H1 (cell line): ENCODE results near the gene OXSR1. TPM values are rescaled to one million over a fixed set of nuclear protein-coding genes. Genes with fewer than 3 reads are reported as not detected.

Source experiments
- ASH2L ChIP-seq: fragments of 200-600, 300-600 bp; sonication (generic); IDR thresholded peaks from one replicate; pipeline ENCODE4 v1.7.1; 2017; ENCODE audit warnings: low read length
- CBX5 ChIP-seq: fragments of 300-800, 300-1000 bp; sonication (generic); IDR thresholded peaks from 2 replicates; pipeline ENCODE4 v1.7.1; 2016; ENCODE audit warnings: antibody characterized with exemption, low read length, low read depth
- CEBPB ChIP-seq: IDR thresholded peaks from 2 replicates; pipeline ENCODE4 v1.6.1; 2012; ENCODE audit warnings: low read depth, low read length
- CTCF ChIP-seq, 3 experiments: IDR thresholded peaks; 1 replicate in 2 of 3; 2 replicates in 1 of 3; pipeline versions ENCODE4 v1.5.1 to v1.6.1; 2011; ENCODE audit warnings: low read length in 3 of 3, mild to moderate bottlenecking in 3 of 3, inconsistent platforms in 2 of 3, low read depth in 1 of 3, moderate library complexity in 1 of 3; ENCODE audit not compliant: insufficient read depth in 1 of 3; ENCODE audit errors: control extremely low read depth in 1 of 3
- EZH2 ChIP-seq: fragments of 200-600 bp; sonication (generic); IDR thresholded peaks from 2 replicates; pipeline ENCODE4 v1.7.1; 2012; ENCODE audit warnings: low read depth, mild to moderate bottlenecking, moderate library complexity, low read length, inconsistent platforms; ENCODE audit not compliant: severe bottlenecking
- JUN ChIP-seq: IDR thresholded peaks from 2 replicates; pipeline ENCODE4 v1.6.1; 2011; ENCODE audit warnings: low read depth, mild to moderate bottlenecking, improper control_type of control experiment, low read length
- KDM4A ChIP-seq: IDR thresholded peaks from one replicate; pipeline ENCODE4 v1.7.1; 2012; ENCODE audit warnings: low read depth, mild to moderate bottlenecking, moderate library complexity, low read length, inconsistent platforms; ENCODE audit not compliant: severe bottlenecking
- KDM5A ChIP-seq: fragments of 200-600 bp; IDR thresholded peaks from 2 replicates; pipeline ENCODE4 v1.7.1; 2012; ENCODE audit warnings: mild to moderate bottlenecking, low read length, inconsistent platforms, mixed read lengths
- MAX ChIP-seq: IDR thresholded peaks from 2 replicates; pipeline ENCODE4 v1.6.1; 2012; ENCODE audit warnings: inconsistent platforms
- NANOG ChIP-seq: IDR thresholded peaks from 2 replicates; pipeline ENCODE4 v1.6.1; 2011; ENCODE audit warnings: low read length, low read depth, mild to moderate bottlenecking, inconsistent platforms; ENCODE audit not compliant: insufficient read depth, poor library complexity, severe bottlenecking
- POLR2A ChIP-seq, 2 experiments: IDR thresholded peaks; 1 replicate in 1 of 2; 2 replicates in 1 of 2; pipeline ENCODE4 v1.6.1; 2011; ENCODE audit warnings: low read depth in 2 of 2, low read length in 2 of 2, mild to moderate bottlenecking in 2 of 2; ENCODE audit errors: control extremely low read depth in 1 of 2
- POLR2AphosphoS5 ChIP-seq: IDR thresholded peaks from 2 replicates; pipeline ENCODE4 v1.6.1; 2011; ENCODE audit warnings: low read depth, low read length
- RAD21 ChIP-seq, 2 experiments: IDR thresholded peaks in 1 of 2; conservative IDR thresholded peaks in 1 of 2; 2 replicates each; pipeline ENCODE4 v1.6.1; 2011; ENCODE audit warnings: low read depth in 2 of 2, low read length in 2 of 2, improper control_type of control experiment in 1 of 2, inconsistent platforms in 1 of 2, mild to moderate bottlenecking in 1 of 2, moderate library complexity in 1 of 2
- SAP30 ChIP-seq: fragments of 300-600 bp; sonication (generic); IDR thresholded peaks from 2 replicates; pipeline ENCODE4 v1.7.1; 2012; ENCODE audit warnings: low read length, moderate library complexity, mild to moderate bottlenecking, inconsistent platforms; ENCODE audit not compliant: insufficient read depth, insufficient replicate concordance
- SIN3A ChIP-seq, 2 experiments: IDR thresholded peaks in 1 of 2; conservative IDR thresholded peaks in 1 of 2; 2 replicates each; pipeline ENCODE4 v1.6.1; 2011 to 2012; ENCODE audit warnings: low read length in 2 of 2, improper control_type of control experiment in 1 of 2, low read depth in 1 of 2, mild to moderate bottlenecking in 1 of 2
- SIX5 ChIP-seq: IDR thresholded peaks from 2 replicates; pipeline ENCODE4 v1.6.1; 2011; ENCODE audit warnings: mild to moderate bottlenecking, low read depth, low read length
- SP1 ChIP-seq: IDR thresholded peaks from 2 replicates; pipeline ENCODE4 v1.6.1; 2011; ENCODE audit warnings: low read depth, low read length
- SP4 ChIP-seq: IDR thresholded peaks from 2 replicates; pipeline ENCODE4 v1.6.1; 2012; ENCODE audit warnings: low read length, inconsistent platforms
- TBP ChIP-seq: IDR thresholded peaks from 2 replicates; pipeline ENCODE4 v1.6.1; 2011; ENCODE audit warnings: low read depth, low read length, improper control_type of control experiment
- TCF12 ChIP-seq: IDR thresholded peaks from 2 replicates; pipeline ENCODE4 v1.6.1; 2011; ENCODE audit warnings: low read depth, mild to moderate bottlenecking, low read length
- YY1 ChIP-seq: IDR thresholded peaks from 2 replicates; pipeline ENCODE4 v1.6.1; 2011; ENCODE audit warnings: low read depth, mild to moderate bottlenecking, low read length
- polyA plus RNA-seq, 7 experiments: library from polyadenylated mRNA; depleted of rRNA in 3 of 7; stranded (reverse) in 5 of 7; unstranded in 2 of 7; fragments of >200 nt in 5 of 7; fragments of 200-250 nt in 2 of 7; gene quantifications; 1 replicate in 5 of 7; 2 replicates in 1 of 7; 4 replicates in 1 of 7; pipeline versions ENCODE4 v1.2.1 to v1.2.3, GENCODE V29; 2011 to 2013; ENCODE audit warnings: missing spikeins in 2 of 7, mixed read lengths in 2 of 7
- total RNA-seq: library from RNA; stranded (reverse); fragmentation: NEBNext Ultra II Directional; extraction: Animal tissue kit (Norgen Biotek cat#: 25700); gene quantifications from 2 replicates; pipeline ENCODE4 v1.2.1, GENCODE V29; 2021

The OXSR1 gene
- total and polyA plus RNA-seq, 2 of the 8 experiments (the other 6 are each of a cell fraction or from before 2014, with no cell fraction given) = 25.1 to 47.0 TPM

- no peak; the same call in 1 of the 2 replicates for TF ChIP-seq MAX
- TF ChIP-seq POLR2A (IDR thresholded peaks at IDR 0.05; ENCODE audit: control extremely low read depth in 1 of 2, low read depth in 2 of 2, low read length in 2 of 2) = peak in 1 of 2 experiments; percentile 48; a peak in 2 of 3 replicates
- no peak for TF ChIP-seq NANOG
- TF ChIP-seq EZH2 = no peak
- TF ChIP-seq TCF12 = no peak
- no peak for TF ChIP-seq CBX5
- 0 out of 2 replicates have a peak, but pooled peaks have one; percentile 46 for TF ChIP-seq YY1
- TF ChIP-seq KDM4A = peak; percentile 92
- no peak for TF ChIP-seq SAP30
- no peak for TF ChIP-seq JUN
- TF ChIP-seq TBP = peak; percentile 53; the same call in 1 of the 2 replicates
- TF ChIP-seq SIN3A (conservative IDR thresholded peaks at IDR 0.05 in 1 of 2, IDR thresholded peaks at IDR 0.05 in 1 of 2; ENCODE audit: low read depth in 1 of 2, low read length in 2 of 2) = peak; percentile 33 to 65; a peak in 1 of 4 replicates
- no peak for TF ChIP-seq KDM5A
- peak; percentile 61 for TF ChIP-seq ASH2L
- TF ChIP-seq SP1 = no peak
- no peak for TF ChIP-seq CEBPB
- 0 out of 4 replicates have a peak, but pooled peaks of 1 of the 2 experiments have one; percentile 12 for TF ChIP-seq RAD21 (IDR thresholded peaks at IDR 0.05 in 1 of 2, conservative IDR thresholded peaks at IDR 0.05 in 1 of 2; ENCODE audit: low read depth in 2 of 2, low read length in 2 of 2)
- peak; percentile 60 for TF ChIP-seq POLR2AphosphoS5
- no peak for TF ChIP-seq SIX5
- TF ChIP-seq SP4 = no peak
- no peak for TF ChIP-seq CTCF (IDR thresholded peaks at IDR 0.05; ENCODE audit: control extremely low read depth in 1 of 3, insufficient read depth in 1 of 3, low read depth in 1 of 3, low read length in 3 of 3)
Observed at GRCh38 chr3:38138349-38139190, 26.8 kb upstream of the OXSR1 start, which contains the start of gene MYD88 (continued).
